Measurements from ENCODE around the gene SH3BGRL2.

SH3BGRL2 gene

DNA sequence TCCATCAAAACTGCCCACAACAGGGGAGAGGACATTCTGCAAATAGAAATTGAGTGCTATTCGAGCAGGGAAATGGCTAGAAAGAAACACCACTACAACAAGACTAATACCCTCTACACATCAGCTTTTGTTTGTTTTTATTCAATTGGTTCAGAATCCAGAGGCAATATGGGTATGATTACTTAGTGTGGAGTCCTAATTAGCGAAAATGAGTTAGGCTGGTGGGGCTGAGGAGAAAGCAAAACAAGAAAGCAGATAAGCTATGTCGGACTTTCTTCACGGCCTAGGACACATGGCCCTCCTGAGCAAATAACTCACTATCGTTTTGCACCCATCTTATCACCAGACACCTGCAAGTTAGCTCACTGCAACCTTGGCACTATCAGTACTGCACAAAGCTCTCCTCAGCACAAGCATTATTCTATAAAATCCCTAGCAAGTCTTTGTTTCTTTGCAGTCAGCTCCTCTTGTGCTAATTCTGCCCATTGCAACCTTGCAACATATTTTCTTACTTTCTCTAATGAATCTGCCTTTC, 31.3 kb upstream of the SH3BGRL2 start:
- Histone ChIP-seq H3K27ac (replicated peaks) (no peak overlapping the region), H3K4me3 (replicated peaks; ENCODE audit: insufficient read depth, low read length) (no peak overlapping the region), H3K27me3 (ENCODE audit: insufficient read depth, poor library complexity, severe bottlenecking) (no peaks in the 10 kb centered on the region)
- TF ChIP-seq GABPA (IDR thresholded peaks at IDR 0.05; ENCODE audit: low read depth) = no peak
- TF ChIP-seq REST (IDR thresholded peaks at IDR 0.05; ENCODE audit: insufficient replicate concordance, low read depth) = no peak
- TF ChIP-seq, protein P1, sequence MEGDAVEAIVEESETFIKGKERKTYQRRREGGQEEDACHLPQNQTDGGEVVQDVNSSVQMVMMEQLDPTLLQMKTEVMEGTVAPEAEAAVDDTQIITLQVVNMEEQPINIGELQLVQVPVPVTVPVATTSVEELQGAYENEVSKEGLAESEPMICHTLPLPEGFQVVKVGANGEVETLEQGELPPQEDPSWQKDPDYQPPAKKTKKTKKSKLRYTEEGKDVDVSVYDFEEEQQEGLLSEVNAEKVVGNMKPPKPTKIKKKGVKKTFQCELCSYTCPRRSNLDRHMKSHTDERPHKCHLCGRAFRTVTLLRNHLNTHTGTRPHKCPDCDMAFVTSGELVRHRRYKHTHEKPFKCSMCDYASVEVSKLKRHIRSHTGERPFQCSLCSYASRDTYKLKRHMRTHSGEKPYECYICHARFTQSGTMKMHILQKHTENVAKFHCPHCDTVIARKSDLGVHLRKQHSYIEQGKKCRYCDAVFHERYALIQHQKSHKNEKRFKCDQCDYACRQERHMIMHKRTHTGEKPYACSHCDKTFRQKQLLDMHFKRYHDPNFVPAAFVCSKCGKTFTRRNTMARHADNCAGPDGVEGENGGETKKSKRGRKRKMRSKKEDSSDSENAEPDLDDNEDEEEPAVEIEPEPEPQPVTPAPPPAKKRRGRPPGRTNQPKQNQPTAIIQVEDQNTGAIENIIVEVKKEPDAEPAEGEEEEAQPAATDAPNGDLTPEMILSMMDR (IDR thresholded peaks at IDR 0.05; ENCODE audit: insufficient read depth, low read length) = no peak
- TF ChIP-seq SPI1 (IDR thresholded peaks at IDR 0.05; ENCODE audit: borderline replicate concordance, low read depth) = no peak
- TF ChIP-seq POLR2AphosphoS5 (IDR thresholded peaks at IDR 0.05; ENCODE audit: low read depth) = no peak
- no peak for DNase-seq (ENCODE audit: low read depth in 1 of 2, low spot score in 1 of 2)

- no peak overlapping the region for H3K27ac ChIP-seq (replicated peaks)
- H3K27me3 ChIP-seq (ENCODE audit: insufficient read depth, poor library complexity, severe bottlenecking) = no peaks in the 10 kb centered on the region
- no peak for TF ChIP-seq SPI1 (IDR thresholded peaks at IDR 0.05; ENCODE audit: borderline replicate concordance, low read depth)
- TF ChIP-seq, protein P1 (IDR thresholded peaks at IDR 0.05; ENCODE audit: insufficient read depth, low read length) = no peak
- no peak for TF ChIP-seq GABPA (IDR thresholded peaks at IDR 0.05; ENCODE audit: low read depth)
- TF ChIP-seq POLR2AphosphoS5 (IDR thresholded peaks at IDR 0.05; ENCODE audit: low read depth) = no peak
- TF ChIP-seq REST (IDR thresholded peaks at IDR 0.05; ENCODE audit: insufficient replicate concordance, low read depth) = no peak
- H3K4me3 ChIP-seq (replicated peaks; ENCODE audit: insufficient read depth, low read length) = no peak overlapping the region
- no peak for DNase-seq (ENCODE audit: low read depth in 1 of 2, low spot score in 1 of 2)
Observed at GRCh38 chr6:79600313-79600712, 30.8 kb upstream of the SH3BGRL2 start.

- no peak for DNase-seq (ENCODE audit: low read depth in 1 of 2, low spot score in 1 of 2)
- no peak overlapping the region for H3K27ac ChIP-seq (replicated peaks)
Observed at GRCh38 chr6:79600812-79601609, 30.1 kb upstream of the SH3BGRL2 start.

More at GRCh38 chr6:79600812-79601609, 30.1 kb upstream of the SH3BGRL2 start:
- Histone ChIP-seq H3K27me3 (ENCODE audit: insufficient read depth, poor library complexity, severe bottlenecking) (no peaks in the 10 kb centered on the region), H3K4me3 (replicated peaks; ENCODE audit: insufficient read depth, low read length) (no peak overlapping the region)
- TF ChIP-seq POLR2AphosphoS5 (IDR thresholded peaks at IDR 0.05; ENCODE audit: low read depth) = no peak
- TF ChIP-seq REST (IDR thresholded peaks at IDR 0.05; ENCODE audit: insufficient replicate concordance, low read depth) = no peak
- no peak for TF ChIP-seq SPI1 (IDR thresholded peaks at IDR 0.05; ENCODE audit: borderline replicate concordance, low read depth)
- no peak for TF ChIP-seq GABPA (IDR thresholded peaks at IDR 0.05; ENCODE audit: low read depth)
- TF ChIP-seq, protein P1 (IDR thresholded peaks at IDR 0.05; ENCODE audit: insufficient read depth, low read length) = no peak
